Parathyroid adenoma (tissue), 2 donors: ENCODE results near the gene ARID3A.

Experiments used
- H2AFZ ChIP-seq: fragments of 300-600 bp; sonication (generic); one replicate; pipeline ENCODE4 v1.7.0; 2017; ENCODE audit warnings: antibody characterized with exemption, mild to moderate bottlenecking
- H3K27ac ChIP-seq: fragments of 300-600 bp; sonication (generic); one replicate; pipeline ENCODE4 v1.7.0; 2017
- H3K27me3 ChIP-seq: fragments of 300-600 bp; sonication (generic); one replicate; pipeline ENCODE4 v1.7.0; 2017; ENCODE audit warnings: low read length; ENCODE audit not compliant: control insufficient read depth, insufficient read depth
- H3K36me3 ChIP-seq: fragments of 300-600 bp; sonication (generic); one replicate; pipeline ENCODE4 v1.7.0; 2017; ENCODE audit warnings: low read length; ENCODE audit not compliant: control insufficient read depth, insufficient read depth
- H3K4me1 ChIP-seq: fragments of 300-600 bp; sonication (generic); one replicate; pipeline ENCODE4 v1.7.0; 2017; ENCODE audit warnings: control low read depth
- H3K4me2 ChIP-seq: fragments of 300-600 bp; sonication (generic); one replicate; pipeline ENCODE4 v1.7.0; 2017; ENCODE audit warnings: low read length
- H3K4me3 ChIP-seq: fragments of 300-600 bp; sonication (generic); one replicate; pipeline ENCODE4 v1.7.0; 2017; ENCODE audit warnings: low read depth, low read length
- H3K79me2 ChIP-seq: fragments of 300-600 bp; sonication (generic); one replicate; pipeline ENCODE4 v1.7.0; 2017; ENCODE audit warnings: control low read depth
- H3K9ac ChIP-seq: fragments of 300-600 bp; sonication (generic); one replicate; pipeline ENCODE4 v1.7.0; 2017; ENCODE audit warnings: mild to moderate bottlenecking
- H3K9me3 ChIP-seq: fragments of 300-600 bp; sonication (generic); one replicate; pipeline ENCODE4 v1.7.0; 2017; ENCODE audit warnings: low read length; ENCODE audit not compliant: control insufficient read depth
- CTCF ChIP-seq: fragments of 300-600 bp; sonication (generic); IDR thresholded peaks from one replicate; pipeline ENCODE4 v1.7.0; 2017; ENCODE audit warnings: antibody characterized with exemption, mild to moderate bottlenecking
- donor health status: primary hyperparathyroidism.

The ARID3A gene

GRCh38 chr19:964761-965694 lies 39.2 kb downstream of the ARID3A start:
- Histone ChIP-seq H3K4me2 (no peak overlapping the region), H3K9ac (no peak overlapping the region), H3K4me3 (no peak overlapping the region), H3K36me3 (no peaks in the 10 kb centered on the region), H3K27ac (no peak overlapping the region), H3K4me1 (no peaks in the 10 kb centered on the region), H3K9me3 (no peaks in the 10 kb centered on the region), H3K27me3 (no peaks in the 10 kb centered on the region), H3K79me2 (peaks cover under 1% of the 10 kb centered on the region), H2AFZ (no peak overlapping the region)
- no peak for TF ChIP-seq CTCF

GRCh38 chr19:966485-967088 lies 40.8 kb downstream of the ARID3A start:
- H3K79me2 ChIP-seq, result no peaks in the 10 kb centered on the region
- H3K9me3 ChIP-seq, result no peaks in the 10 kb centered on the region
- no peak overlapping the region for H3K9ac ChIP-seq
- no peak for TF ChIP-seq CTCF
- no peaks in the 10 kb centered on the region for H3K27me3 ChIP-seq
- no peaks in the 10 kb centered on the region for H3K36me3 ChIP-seq
- no peak overlapping the region for H3K4me2 ChIP-seq
- H3K4me1 ChIP-seq, result no peaks in the 10 kb centered on the region
- no peak overlapping the region for H3K27ac ChIP-seq
- no peak overlapping the region for H3K4me3 ChIP-seq
- no peak overlapping the region for H2AFZ ChIP-seq

GRCh38 chr19:970695-971094 lies 44.9 kb downstream of the ARID3A start:
- no peaks in the 10 kb centered on the region for H3K36me3 ChIP-seq

GRCh38 chr19:971795-972194 lies 46.0 kb downstream of the ARID3A start:
- TF ChIP-seq CTCF, result no peak
- Histone ChIP-seq H3K27ac (no peak overlapping the region), H3K36me3 (no peaks in the 10 kb centered on the region), H3K4me3 (no peak overlapping the region), H3K4me2 (no peak overlapping the region), H3K9me3 (no peaks in the 10 kb centered on the region), H3K79me2 (no peaks in the 10 kb centered on the region), H3K27me3 (no peaks in the 10 kb centered on the region), H3K4me1 (no peaks in the 10 kb centered on the region), H3K9ac (no peak overlapping the region), H2AFZ (no peak overlapping the region)

More at GRCh38 chr19:970695-971094, 44.9 kb downstream of the ARID3A start:
- Histone ChIP-seq H3K4me1 (no peaks in the 10 kb centered on the region), H3K27me3 (no peaks in the 10 kb centered on the region), H3K79me2 (no peaks in the 10 kb centered on the region), H3K27ac (no peak overlapping the region), H3K4me3 (no peak overlapping the region), H3K9ac (no peak overlapping the region), H3K4me2 (no peak overlapping the region), H3K9me3 (no peaks in the 10 kb centered on the region), H2AFZ (no peak overlapping the region)
- peak; percentile 35 for TF ChIP-seq CTCF
